Stomach (tissue), 4 donors: ENCODE results near the gene RGS6.

Experiments used
- CTCF ChIP-seq, 7 experiments: fragments of 450-650 bp in 4 of 7; fragments of 200-600 bp in 3 of 7; sonication (generic) in 3 of 7; IDR thresholded peaks; one replicate each; pipeline ENCODE4 v1.5.1; 2016 to 2019; ENCODE audit warnings: antibody characterized with exemption in 7 of 7, control low read depth in 2 of 7, mild to moderate bottlenecking in 1 of 7
- EP300 ChIP-seq: sonication (generic); formaldehyde crosslinking; IDR thresholded peaks from one replicate; pipeline ENCODE4 v1.6.1; 2017; ENCODE audit warnings: antibody characterized with exemption
- POLR2A ChIP-seq, 4 donors: fragments of 450-650 bp; IDR thresholded peaks; one replicate each; pipeline ENCODE4 v1.6.1; 2016; ENCODE audit warnings: antibody characterized with exemption in 4 of 4, control low read depth in 2 of 4, mild to moderate bottlenecking in 1 of 4, moderate library complexity in 1 of 4
- POLR2AphosphoS5 ChIP-seq, 3 donors: sonication (generic); formaldehyde crosslinking; IDR thresholded peaks; one replicate each; pipeline ENCODE4 v1.6.1; 2016; ENCODE audit warnings: antibody characterized with exemption in 3 of 3

GRCh38 chr14:72500234-72500838 is 568.1 kb downstream of the RGS6 start:
- no peak for TF ChIP-seq CTCF (IDR thresholded peaks at IDR 0.05)
- no peak for TF ChIP-seq POLR2AphosphoS5 (IDR thresholded peaks at IDR 0.05)
- TF ChIP-seq POLR2A (IDR thresholded peaks at IDR 0.05) = no peak
- no peak for TF ChIP-seq EP300
